Measurements from ENCODE around the gene HSPA4L. TPM values are rescaled to one million over a fixed set of nuclear protein-coding genes. Genes with fewer than 3 reads are reported as not detected.

HSPA4L gene
- total and polyA plus RNA-seq, 2 donors (not counting 3 experiments of a cell fraction or from before 2014, with no cell fraction given): 1.3 to 12.4 TPM

DNA sequence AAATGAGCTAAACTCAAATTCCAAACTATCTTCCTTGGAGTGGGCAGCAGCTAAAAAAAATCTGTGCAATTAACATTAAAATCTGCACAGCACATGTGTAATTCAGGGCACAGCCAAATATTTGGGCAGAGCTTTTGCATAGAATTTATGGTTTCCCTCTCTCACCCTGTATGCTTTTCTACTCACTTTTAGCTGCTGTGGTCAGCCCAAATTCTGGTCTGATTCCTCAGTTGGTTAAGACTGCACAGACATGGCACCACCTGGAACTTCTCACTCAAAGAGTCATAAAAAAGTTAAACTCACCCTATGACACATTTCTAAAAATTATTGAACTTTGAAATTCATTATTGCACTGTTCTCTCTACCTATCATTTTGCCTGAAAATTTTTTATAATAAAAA lies 93.7 kb downstream of the HSPA4L start:
- Histone ChIP-seq H3K27ac (ENCODE audit: insufficient read depth, low read depth, low read length) (no peak overlapping the region), H3K9ac (replicated peaks; ENCODE audit: extremely low read depth, insufficient read depth, low read length) (no peak overlapping the region), H4K20me1 (replicated peaks; ENCODE audit: control insufficient read depth, extremely low read depth, insufficient read depth, low read length) (no peaks in the 10 kb centered on the region), H3K9me3 (replicated peaks; ENCODE audit: control insufficient read depth, insufficient read depth, low read length) (no peaks in the 10 kb centered on the region), H2AFZ (ENCODE audit: low read depth, low read length) (no peak overlapping the region), H3K4me3 (replicated peaks in 1 of 3; ENCODE audit: insufficient read depth in 1 of 3, low read depth in 1 of 3, low read length in 3 of 3) (no peak overlapping the region), H3K4me1 (ENCODE audit: control insufficient read depth, extremely low read depth, insufficient read depth, low read length) (peaks cover 6% of the 10 kb centered on the region), H3K36me3 (ENCODE audit: control insufficient read depth in 2 of 2, extremely low read depth in 1 of 2, insufficient read depth in 2 of 2, low read length in 2 of 2) (no peaks in the 10 kb centered on the region), H3K9me1 (replicated peaks; ENCODE audit: control insufficient read depth, extremely low read depth, insufficient read depth, low read length) (no peaks in the 10 kb centered on the region), H3K27me3 (ENCODE audit: control insufficient read depth in 2 of 2, insufficient read depth in 2 of 2, low read length in 2 of 2) (no peaks in the 10 kb centered on the region), H3K4me2 (ENCODE audit: insufficient read depth, low read length) (no peak overlapping the region), H3K79me2 (ENCODE audit: control insufficient read depth, insufficient read depth, low read length) (no peaks in the 10 kb centered on the region)
- FAIRE-seq (no peak), DNase-seq (ENCODE audit: low read depth, low spot score) (no peak)
- intact Hi-C loops (cut with micrococcal nuclease) (no loop called here), dilution Hi-C loops (cut with MboI; ENCODE audit: extremely low pct_ligation_motif_present, low sequenced_read_pairs) (no loop called here)
- no peak for TF ChIP-seq GATA2 (IDR thresholded peaks at IDR 0.05; ENCODE audit: insufficient read depth, insufficient read length, low read depth, low read length)
- TF ChIP-seq, protein P1, sequence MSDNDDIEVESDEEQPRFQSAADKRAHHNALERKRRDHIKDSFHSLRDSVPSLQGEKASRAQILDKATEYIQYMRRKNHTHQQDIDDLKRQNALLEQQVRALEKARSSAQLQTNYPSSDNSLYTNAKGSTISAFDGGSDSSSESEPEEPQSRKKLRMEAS (IDR thresholded peaks at IDR 0.05; ENCODE audit: insufficient read depth, insufficient read length): no peak
- TF ChIP-seq FOS (IDR thresholded peaks at IDR 0.05; ENCODE audit: borderline replicate concordance, insufficient read depth, low read length): no peak
- no peak for TF ChIP-seq CTCF (IDR thresholded peaks at IDR 0.05; ENCODE audit: extremely low read depth in 1 of 2, insufficient read depth in 1 of 2, low read depth in 1 of 2, low read length in 2 of 2)
- no peak for TF ChIP-seq EZH2 (IDR thresholded peaks at IDR 0.05; ENCODE audit: borderline replicate concordance, low read depth, low read length, severe bottlenecking)
- TF ChIP-seq MYC (IDR thresholded peaks at IDR 0.05; ENCODE audit: low read depth, low read length): no peak
- no peak for TF ChIP-seq JUN (IDR thresholded peaks at IDR 0.05; ENCODE audit: borderline replicate concordance, insufficient read depth, insufficient read length, low read depth)
- no peak for TF ChIP-seq POLR2A (IDR thresholded peaks at IDR 0.05; ENCODE audit: low read depth, low read length)
- no peak for TF ChIP-seq POLR2AphosphoS5 (IDR thresholded peaks at IDR 0.05; ENCODE audit: insufficient read depth, low read depth, low read length)
- no TSS peak for BruUV-seq (replicated peaks)
- ChIA-PET CTCF (interaction anchor here (1.4 kb wide), 1 partner anchor 71 kb away, joined by 4 read pairs; no protein-coding TSS in a partner anchor), POLR2A (no interaction called here)

All from endothelial cell of umbilical vein (primary cell).